Frontal cortex (tissue), 4 donors: Measurements from ENCODE around the gene FJX1. TPM values are rescaled to one million over a fixed set of nuclear protein-coding genes. Genes with fewer than 3 reads are reported as not detected.
"Not testable (repeated sequence)": the region's sequence is repeated elsewhere in the genome, so short reads cannot be mapped to it uniquely, and the experiment has no call there.

Experiments
- DNase-seq, 2 donors: peaks; one replicate each; pipeline ENCODE4 v3.0.0; 2012; ENCODE audit warnings: low spot score in 2 of 2
- FAIRE-seq: peaks from 2 replicates; lab custom pipeline; 2012; peaks lifted over from hg19 to GRCh38; lab: Jason Lieb, UNC
- total RNA-seq: library from RNA; depleted of rRNA; stranded (reverse); fragments of >200 nt; gene quantifications from one replicate; pipeline ENCODE4 v1.2.3, GENCODE V29; 2014
- donor health status: control.
- donor health status: control.
- donor health status: control.

The FJX1 gene
- total RNA-seq, 1 donor from 2014 or later: 50.1 TPM

- no peak for FAIRE-seq
- peak; percentile 24 to 29 for DNase-seq
Measured at GRCh38 chr11:35662061-35662648, 43.9 kb downstream of the FJX1 start.

- FAIRE-seq (no peak), DNase-seq (peak; percentile 82)
Measured at GRCh38 chr11:35662649-35663407, 44.6 kb downstream of the FJX1 start, which contains the start of gene TRIM44. Gene TRIM44, plus strand, starts transcription at chr11:35662775. Its CDS starts 337 bp downstream, at chr11:35663112.

- DNase-seq (no peak), FAIRE-seq (no peak)
Measured at GRCh38 chr11:35663408-35663702, 45.1 kb downstream of the FJX1 start.

GRCh38 chr11:35664977-35665441 is 46.7 kb downstream of the FJX1 start:
- DNase-seq (no peak), FAIRE-seq (no peak)

- no peak for DNase-seq
- no peak for FAIRE-seq
Measured at GRCh38 chr11:35667257-35667656, 49.0 kb downstream of the FJX1 start.

- DNase-seq, FAIRE-seq: not testable (repeated sequence)
Measured at GRCh38 chr11:35668350-35668749, 50.1 kb downstream of the FJX1 start.

Other genes with a start within 250 kb of the FJX1 start
- 161 TPM for gene SLC1A2, start 198.9 kb upstream of the FJX1 start, total RNA-seq
- gene PAMR1, start 92.8 kb upstream of the FJX1 start, total RNA-seq: 2.0 TPM
- 13.5 TPM for gene TRIM44, start 44.3 kb downstream of the FJX1 start, total RNA-seq